Endothelial cell of umbilical vein (primary cell): ENCODE data around the gene ZSCAN25. TPM values are rescaled to one million over a fixed set of nuclear protein-coding genes. Genes with fewer than 3 reads are reported as not detected.

Experiments used
- BruUV-seq: library from RNA; stranded (reverse); fragments of 400-500 nt; replicated peaks from 2 replicates; lab custom pipeline; 2021; lab: Mats Ljungman, UMichigan
- CTCF ChIA-PET: fragments of 300-600, 350-600 bp; sonication (Branson Sonifier 250); formaldehyde crosslinking; loops from one replicate; lab custom pipeline; 2021; ENCODE audit warnings: antibody characterized with exemption, inconsistent platforms; lab: Charles Lee
- POLR2A ChIA-PET: fragments of 300-600, 350-600 bp; sonication (Branson Sonifier 250); formaldehyde crosslinking; loops from one replicate; lab custom pipeline; 2021; ENCODE audit warnings: antibody characterized with exemption, inconsistent platforms; lab: Charles Lee
- DNase-seq: peaks from one replicate; pipeline ENCODE4 v3.0.0-alpha.2; 2011; ENCODE audit warnings: low read depth, low spot score
- FAIRE-seq: peaks from 2 replicates; lab custom pipeline; 2011; peaks lifted over from hg19 to GRCh38; lab: Jason Lieb, UNC
- H2AFZ ChIP-seq: 2 replicates; pipeline ENCODE4 v1.6.0; 2012; ENCODE audit warnings: low read depth, low read length, control low read depth, inconsistent platforms
- H3K27ac ChIP-seq: 2 replicates; pipeline ENCODE4 v1.5.1; 2011; ENCODE audit warnings: low read depth, mild to moderate bottlenecking, control low read depth, low read length, moderate library complexity; ENCODE audit not compliant: insufficient read depth
- H3K27me3 ChIP-seq, 2 experiments: 2 replicates each; pipeline versions ENCODE4 v1.6.0 to v1.6.1; 2011; ENCODE audit warnings: low read length in 2 of 2, mixed read lengths in 1 of 2; ENCODE audit not compliant: control insufficient read depth in 2 of 2, insufficient read depth in 2 of 2
- H3K36me3 ChIP-seq, 2 experiments: 2 replicates in 1 of 2; 3 replicates in 1 of 2; pipeline ENCODE4 v1.5.1; 2011; ENCODE audit warnings: low read length in 2 of 2, mild to moderate bottlenecking in 1 of 2, moderate library complexity in 1 of 2; ENCODE audit not compliant: control insufficient read depth in 2 of 2, insufficient read depth in 2 of 2; ENCODE audit errors: extremely low read depth in 1 of 2
- H3K4me1 ChIP-seq: 3 replicates; pipeline ENCODE4 v1.5.1; 2011; ENCODE audit warnings: mild to moderate bottlenecking, low read length; ENCODE audit not compliant: control insufficient read depth, insufficient read depth; ENCODE audit errors: extremely low read depth
- H3K4me2 ChIP-seq: 2 replicates; pipeline ENCODE4 v1.6.1; 2011; ENCODE audit warnings: low read length, control low read depth, mixed read lengths; ENCODE audit not compliant: insufficient read depth
- H3K4me3 ChIP-seq, 3 experiments: fragments of 200-600 bp in 1 of 3; sonication (generic), shearing (Covaris generic) in 1 of 3; replicated peaks in 1 of 3; 2 replicates each; pipeline ENCODE4 v1.5.1; 2011 to 2016; ENCODE audit warnings: control low read depth in 3 of 3, low read length in 3 of 3, mild to moderate bottlenecking in 2 of 3, inconsistent platforms in 1 of 3, low read depth in 1 of 3, moderate library complexity in 1 of 3; ENCODE audit not compliant: insufficient read depth in 1 of 3
- H3K79me2 ChIP-seq: 2 replicates; pipeline ENCODE4 v1.6.0; 2012; ENCODE audit warnings: low read length, inconsistent platforms; ENCODE audit not compliant: control insufficient read depth, insufficient read depth
- H3K9ac ChIP-seq: replicated peaks from 2 replicates; pipeline ENCODE3; 2011; ENCODE audit warnings: low read length, control low read depth; ENCODE audit not compliant: insufficient read depth; ENCODE audit errors: extremely low read depth
- H3K9me1 ChIP-seq: replicated peaks from 3 replicates; pipeline ENCODE4 v1.6.0; 2011; ENCODE audit warnings: mild to moderate bottlenecking, low read length; ENCODE audit not compliant: control insufficient read depth, insufficient read depth; ENCODE audit errors: extremely low read depth
- H3K9me3 ChIP-seq: replicated peaks from 2 replicates; pipeline ENCODE4 v1.5.1; 2012; ENCODE audit warnings: low read length, inconsistent platforms; ENCODE audit not compliant: control insufficient read depth, insufficient read depth
- H4K20me1 ChIP-seq: replicated peaks from 2 replicates; pipeline ENCODE3; 2011; ENCODE audit warnings: mild to moderate bottlenecking, low read length; ENCODE audit not compliant: control insufficient read depth, insufficient read depth; ENCODE audit errors: extremely low read depth
- CTCF ChIP-seq, 2 donors: IDR thresholded peaks; 1 replicate in 1 of 2; 2 replicates in 1 of 2; pipeline ENCODE4 v1.5.1; 2011; ENCODE audit warnings: low read length in 2 of 2, mild to moderate bottlenecking in 2 of 2, moderate library complexity in 2 of 2, control low read depth in 1 of 2, inconsistent platforms in 1 of 2, low read depth in 1 of 2; ENCODE audit not compliant: insufficient read depth in 1 of 2; ENCODE audit errors: extremely low read depth in 1 of 2
- EZH2 ChIP-seq: IDR thresholded peaks from 2 replicates; pipeline ENCODE4 v1.6.1; 2012; ENCODE audit warnings: borderline replicate concordance, low read depth, mild to moderate bottlenecking, moderate library complexity, low read length, inconsistent platforms; ENCODE audit not compliant: severe bottlenecking
- FOS ChIP-seq: IDR thresholded peaks from 2 replicates; pipeline ENCODE4 v1.6.1; 2011; ENCODE audit warnings: mild to moderate bottlenecking, low read length, moderate library complexity, borderline replicate concordance; ENCODE audit not compliant: insufficient read depth
- GATA2 ChIP-seq: IDR thresholded peaks from 2 replicates; pipeline ENCODE4 v1.7.0; 2011; ENCODE audit warnings: low read depth, mild to moderate bottlenecking, moderate library complexity, mixed read lengths, low read length; ENCODE audit not compliant: insufficient read length, insufficient read depth
- JUN ChIP-seq: IDR thresholded peaks from 2 replicates; pipeline ENCODE4 v1.6.1; 2011; ENCODE audit warnings: borderline replicate concordance, low read depth; ENCODE audit not compliant: insufficient read length, insufficient read depth
- MAX ChIP-seq: IDR thresholded peaks from 2 replicates; pipeline ENCODE4 v1.6.1; 2011; ENCODE audit not compliant: insufficient read depth, insufficient read length
- MYC ChIP-seq: IDR thresholded peaks from one replicate; pipeline ENCODE4 v1.6.1; 2011; ENCODE audit warnings: mild to moderate bottlenecking, low read depth, low read length
- POLR2A ChIP-seq: IDR thresholded peaks from 2 replicates; pipeline ENCODE4 v1.6.1; 2012; ENCODE audit warnings: low read depth, mild to moderate bottlenecking, control low read depth, low read length
- POLR2AphosphoS5 ChIP-seq: IDR thresholded peaks from 2 replicates; pipeline ENCODE4 v1.6.1; 2012; ENCODE audit warnings: low read depth, mild to moderate bottlenecking, control low read depth, low read length, moderate library complexity; ENCODE audit not compliant: insufficient read depth
- dilution Hi-C: fragments of 300-500 bp; cut with MboI; formaldehyde crosslinking; loops from one replicate; pipeline ENCODE4 v1.15.0; 2019; ENCODE audit warnings: low sequenced_read_pairs; ENCODE audit not compliant: extremely low pct_ligation_motif_present
- intact Hi-C: fragments of 100-400 bp; cut with micrococcal nuclease; formaldehyde crosslinking; loops from one replicate; pipeline ENCODE4 v1.10.0; 2022
- polyA plus RNA-seq, 4 experiments: library from polyadenylated mRNA; depleted of rRNA in 3 of 4; stranded (reverse) in 3 of 4; unstranded in 1 of 4; fragments of >200 nt; gene quantifications; 2 replicates each; pipeline versions ENCODE4 v1.2.1 to v1.2.3, GENCODE V29; 2011 to 2012; ENCODE audit warnings: missing spikeins in 1 of 4
- total RNA-seq: library from RNA; stranded (reverse); gene quantifications from 2 replicates; pipeline ENCODE4 v1.2.3, GENCODE V29; 2021

The ZSCAN25 gene
- total and polyA plus RNA-seq, 2 donors (not counting 3 experiments of a cell fraction or from before 2014, with no cell fraction given): 8.9 to 13.8 TPM

GRCh38 chr7:99666013-99666395, 49.3 kb downstream of the ZSCAN25 start:
- ChIA-PET CTCF (no interaction called here), POLR2A (no interaction called here)
- BruUV-seq: no TSS peak
- Histone ChIP-seq H3K4me2 (no peak overlapping the region), H3K9ac (no peak overlapping the region), H3K27me3 (no peaks in the 10 kb centered on the region), H2AFZ (no peak overlapping the region), H3K27ac (no peak overlapping the region), H3K4me1 (no peaks in the 10 kb centered on the region), H3K9me1 (no peaks in the 10 kb centered on the region), H3K79me2 (no peaks in the 10 kb centered on the region), H3K4me3 (no peak overlapping the region), H3K36me3 (no peaks in the 10 kb centered on the region), H3K9me3 (no peaks in the 10 kb centered on the region), H4K20me1 (no peaks in the 10 kb centered on the region)
- dilution Hi-C loops: no loop called here
- DNase-seq: no peak
- TF ChIP-seq POLR2A (no peak), MAX (no peak), JUN (no peak), CTCF (IDR thresholded peaks at IDR 0.05; ENCODE audit: extremely low read depth in 1 of 2, insufficient read depth in 1 of 2, low read depth in 1 of 2, low read length in 2 of 2) (no peak), FOS (no peak), MYC (no peak), EZH2 (no peak), GATA2 (no peak), POLR2AphosphoS5 (no peak)
- no peak for FAIRE-seq
- intact Hi-C loops: no loop called here
